SK-N-DZ (cell line): ENCODE results near the gene CADPS.

Experiments
- DNase-seq: peaks from one replicate; pipeline ENCODE4 v3.0.0-alpha.2; 2015; ENCODE audit warnings: low spot score

The CADPS gene

GRCh38 chr3:62749657-62750056 lies 125.6 kb downstream of the CADPS start:
- DNase-seq = no peak

GRCh38 chr3:62749130-62749529 lies 126.1 kb downstream of the CADPS start:
- peak; percentile 86 for DNase-seq

GRCh38 chr3:62737449-62737848 lies 137.8 kb downstream of the CADPS start:
- DNase-seq = no peak

- DNase-seq = no peak
Observed at GRCh38 chr3:62735510-62735909, 139.7 kb downstream of the CADPS start.

- DNase-seq = peak; percentile 53
Observed at GRCh38 chr3:62732183-62732904, 142.9 kb downstream of the CADPS start.

GRCh38 chr3:62727981-62728380 lies 147.2 kb downstream of the CADPS start:
- no peak for DNase-seq

GRCh38 chr3:62727536-62727935 lies 147.7 kb downstream of the CADPS start:
- DNase-seq = no peak

GRCh38 chr3:62724503-62724902 lies 150.7 kb downstream of the CADPS start:
- DNase-seq = no peak

GRCh38 chr3:62723914-62724217 lies 151.3 kb downstream of the CADPS start:
- DNase-seq = no peak

GRCh38 chr3:62723166-62723913 lies 151.9 kb downstream of the CADPS start:
- DNase-seq = peak; percentile 60

- DNase-seq = no peak
Observed at GRCh38 chr3:62722344-62722743, 152.9 kb downstream of the CADPS start.

GRCh38 chr3:62718515-62719320 lies 156.5 kb downstream of the CADPS start:
- peak; percentile 6 for DNase-seq

- no peak for DNase-seq
Observed at GRCh38 chr3:62718011-62718410, 157.2 kb downstream of the CADPS start.

GRCh38 chr3:62712746-62713145 lies 162.5 kb downstream of the CADPS start:
- no peak for DNase-seq

GRCh38 chr3:62710751-62711150 lies 164.5 kb downstream of the CADPS start:
- DNase-seq = no peak

- DNase-seq = no peak
Observed at GRCh38 chr3:62708638-62709373, 166.4 kb downstream of the CADPS start.

- DNase-seq = no peak
Observed at GRCh38 chr3:62705721-62706120, 169.5 kb downstream of the CADPS start.

GRCh38 chr3:62703451-62704167 lies 171.6 kb downstream of the CADPS start:
- no peak for DNase-seq

- DNase-seq = no peak
Observed at GRCh38 chr3:62700357-62700756, 174.9 kb downstream of the CADPS start.

GRCh38 chr3:62699728-62700127 lies 175.5 kb downstream of the CADPS start:
- DNase-seq = no peak

GRCh38 chr3:62696011-62696410 lies 179.2 kb downstream of the CADPS start:
- DNase-seq = no peak
